ENCODE results near the gene CTNNA1. TPM values are rescaled to one million over a fixed set of nuclear protein-coding genes. Genes with fewer than 3 reads are reported as not detected.
"Not testable (repeated sequence)": the region's sequence is repeated elsewhere in the genome, so short reads cannot be mapped to it uniquely, and the experiment has no call there.

Gene CTNNA1
- total RNA-seq, 1 donor from 2014 or later: 495 TPM

DNA sequence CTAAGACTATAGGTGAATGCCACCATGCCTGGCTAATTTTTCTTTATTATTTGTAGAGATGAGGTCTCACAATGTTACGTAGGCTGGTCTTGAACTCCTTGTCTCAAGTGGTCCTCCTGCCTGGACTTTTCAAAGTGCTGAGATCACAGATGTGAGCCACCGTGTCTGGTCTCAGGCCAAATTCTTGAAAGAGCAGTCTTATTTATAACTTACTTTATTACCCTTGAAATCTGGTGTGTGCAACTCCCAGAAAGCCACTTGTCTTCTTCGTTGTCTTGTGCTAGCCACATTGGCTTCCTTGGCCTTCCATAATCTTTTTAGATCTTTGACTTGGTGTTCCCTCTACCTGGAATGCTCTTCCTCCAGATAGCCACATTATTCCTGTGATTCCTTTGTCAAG lies 50.1 kb downstream of the CTNNA1 start:
- no peaks in the 10 kb centered on the region for H3K36me3 ChIP-seq (ENCODE audit: control insufficient read depth, insufficient read depth, low read length)
- TF ChIP-seq, protein P1, sequence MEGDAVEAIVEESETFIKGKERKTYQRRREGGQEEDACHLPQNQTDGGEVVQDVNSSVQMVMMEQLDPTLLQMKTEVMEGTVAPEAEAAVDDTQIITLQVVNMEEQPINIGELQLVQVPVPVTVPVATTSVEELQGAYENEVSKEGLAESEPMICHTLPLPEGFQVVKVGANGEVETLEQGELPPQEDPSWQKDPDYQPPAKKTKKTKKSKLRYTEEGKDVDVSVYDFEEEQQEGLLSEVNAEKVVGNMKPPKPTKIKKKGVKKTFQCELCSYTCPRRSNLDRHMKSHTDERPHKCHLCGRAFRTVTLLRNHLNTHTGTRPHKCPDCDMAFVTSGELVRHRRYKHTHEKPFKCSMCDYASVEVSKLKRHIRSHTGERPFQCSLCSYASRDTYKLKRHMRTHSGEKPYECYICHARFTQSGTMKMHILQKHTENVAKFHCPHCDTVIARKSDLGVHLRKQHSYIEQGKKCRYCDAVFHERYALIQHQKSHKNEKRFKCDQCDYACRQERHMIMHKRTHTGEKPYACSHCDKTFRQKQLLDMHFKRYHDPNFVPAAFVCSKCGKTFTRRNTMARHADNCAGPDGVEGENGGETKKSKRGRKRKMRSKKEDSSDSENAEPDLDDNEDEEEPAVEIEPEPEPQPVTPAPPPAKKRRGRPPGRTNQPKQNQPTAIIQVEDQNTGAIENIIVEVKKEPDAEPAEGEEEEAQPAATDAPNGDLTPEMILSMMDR (IDR thresholded peaks at IDR 0.05; ENCODE audit: insufficient read depth, low read length, severe bottlenecking): no peak
- DNase-seq (ENCODE audit: low read depth) (no peak), FAIRE-seq (no peak)
- H3K27me3 ChIP-seq (ENCODE audit: control insufficient read depth, insufficient read depth, low read length): no peaks in the 10 kb centered on the region
- H3K4me3 ChIP-seq (ENCODE audit: low read depth, low read length): no peak overlapping the region

DNA sequence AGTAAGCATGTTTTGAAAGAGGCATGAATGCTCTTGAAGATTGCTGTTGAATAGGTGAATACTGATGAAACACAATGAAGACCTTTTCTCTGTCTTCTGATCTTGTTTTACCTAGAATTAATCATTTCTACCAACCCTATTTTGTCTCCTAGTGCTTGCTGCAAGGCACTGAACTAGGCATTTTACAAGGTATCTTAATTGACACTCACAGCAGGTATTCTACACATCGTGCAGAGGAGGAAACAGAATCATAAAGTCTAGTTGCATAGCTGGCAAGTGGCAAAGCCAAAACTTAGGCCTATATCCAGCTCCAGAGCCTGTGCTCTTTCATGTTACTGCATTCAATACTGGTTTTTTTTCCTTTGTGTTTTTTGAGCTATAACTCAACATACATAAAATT lies 50.7 kb downstream of the CTNNA1 start:
- no peaks in the 10 kb centered on the region for H3K27me3 ChIP-seq (ENCODE audit: control insufficient read depth, insufficient read depth, low read length)
- TF ChIP-seq, protein P1 (IDR thresholded peaks at IDR 0.05; ENCODE audit: insufficient read depth, low read length, severe bottlenecking): no peak
- DNase-seq (ENCODE audit: low read depth) (no peak), FAIRE-seq (no peak)
- no peak overlapping the region for H3K4me3 ChIP-seq (ENCODE audit: low read depth, low read length)
- no peaks in the 10 kb centered on the region for H3K36me3 ChIP-seq (ENCODE audit: control insufficient read depth, insufficient read depth, low read length)

DNA sequence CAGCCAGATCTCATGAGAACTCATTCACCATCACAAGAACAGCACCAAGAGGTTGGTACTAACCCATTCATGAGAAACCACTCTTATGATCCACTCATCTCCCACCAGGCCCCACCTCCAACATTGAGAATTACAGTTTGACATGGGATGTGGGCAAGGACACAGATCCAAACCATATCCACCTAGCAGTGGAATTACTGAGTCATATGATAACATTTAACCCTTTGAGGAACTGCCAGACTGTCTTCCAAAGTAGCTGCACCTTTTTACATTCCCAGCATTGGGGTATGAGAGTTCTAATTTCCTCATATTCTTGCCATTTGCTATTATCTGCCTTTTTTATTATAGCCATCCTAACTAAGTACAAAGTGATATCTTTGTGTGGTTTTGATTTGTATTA lies 51.9 kb downstream of the CTNNA1 start:
- Histone ChIP-seq H3K27me3 (ENCODE audit: control insufficient read depth, insufficient read depth, low read length) (no peaks in the 10 kb centered on the region), H3K4me3 (ENCODE audit: low read depth, low read length) (no peak overlapping the region), H3K36me3 (ENCODE audit: control insufficient read depth, insufficient read depth, low read length) (peaks cover 2% of the 10 kb centered on the region)
- FAIRE-seq (no peak), DNase-seq (ENCODE audit: low read depth) (no peak)
- TF ChIP-seq, protein P1 (IDR thresholded peaks at IDR 0.05; ENCODE audit: insufficient read depth, low read length, severe bottlenecking): no peak

DNA sequence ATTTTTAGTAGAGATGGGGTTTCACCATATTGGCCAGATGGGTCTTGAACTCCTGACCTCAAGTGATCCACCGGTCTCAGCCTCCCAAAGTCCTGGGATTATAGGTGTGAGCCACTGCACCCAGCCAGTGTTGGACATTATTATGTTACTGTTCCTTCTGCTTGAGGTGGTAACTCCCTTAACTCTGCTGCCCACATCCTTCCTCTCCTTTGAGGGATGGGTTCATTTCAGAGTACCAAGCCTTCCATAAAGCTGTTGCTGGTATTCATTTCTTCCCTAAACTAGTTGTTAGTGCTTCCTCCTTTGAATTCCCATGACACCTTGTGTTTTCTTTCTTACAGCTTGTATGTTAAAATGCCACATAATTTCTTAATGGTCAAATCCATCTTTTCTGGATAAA lies 54.0 kb downstream of the CTNNA1 start:
- FAIRE-seq (no peak), DNase-seq (ENCODE audit: low read depth) (no peak)
- Histone ChIP-seq H3K36me3 (ENCODE audit: control insufficient read depth, insufficient read depth, low read length) (peaks cover 2% of the 10 kb centered on the region), H3K4me3 (ENCODE audit: low read depth, low read length) (no peak overlapping the region), H3K27me3 (ENCODE audit: control insufficient read depth, insufficient read depth, low read length) (no peaks in the 10 kb centered on the region)
- TF ChIP-seq, protein P1 (IDR thresholded peaks at IDR 0.05; ENCODE audit: insufficient read depth, low read length, severe bottlenecking): no peak

DNA sequence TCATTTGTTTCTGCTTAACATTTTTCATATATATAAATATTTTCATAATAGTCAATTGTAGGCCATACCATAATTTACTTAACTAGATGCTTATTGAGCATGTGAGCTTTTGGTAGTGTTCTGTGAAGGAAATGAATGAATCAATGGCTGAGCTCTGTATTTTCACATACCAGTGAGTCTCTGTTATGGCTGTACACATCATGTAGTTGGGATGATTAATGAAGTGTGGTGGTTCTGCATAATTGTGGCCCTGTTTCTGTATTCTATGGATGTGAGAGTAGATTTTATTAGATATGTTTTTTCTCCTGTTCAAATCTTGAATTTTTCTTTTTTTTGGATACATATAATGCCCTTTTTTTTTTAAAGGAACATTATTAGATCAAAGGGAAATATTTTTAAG lies 56.2 kb downstream of the CTNNA1 start:
- TF ChIP-seq, protein P1 (IDR thresholded peaks at IDR 0.05; ENCODE audit: insufficient read depth, low read length, severe bottlenecking): no peak
- Histone ChIP-seq H3K36me3 (ENCODE audit: control insufficient read depth, insufficient read depth, low read length) (peaks cover 2% of the 10 kb centered on the region), H3K4me3 (ENCODE audit: low read depth, low read length) (no peak overlapping the region), H3K27me3 (ENCODE audit: control insufficient read depth, insufficient read depth, low read length) (no peaks in the 10 kb centered on the region)
- DNase-seq (ENCODE audit: low read depth) (no peak), FAIRE-seq (no peak)

DNA sequence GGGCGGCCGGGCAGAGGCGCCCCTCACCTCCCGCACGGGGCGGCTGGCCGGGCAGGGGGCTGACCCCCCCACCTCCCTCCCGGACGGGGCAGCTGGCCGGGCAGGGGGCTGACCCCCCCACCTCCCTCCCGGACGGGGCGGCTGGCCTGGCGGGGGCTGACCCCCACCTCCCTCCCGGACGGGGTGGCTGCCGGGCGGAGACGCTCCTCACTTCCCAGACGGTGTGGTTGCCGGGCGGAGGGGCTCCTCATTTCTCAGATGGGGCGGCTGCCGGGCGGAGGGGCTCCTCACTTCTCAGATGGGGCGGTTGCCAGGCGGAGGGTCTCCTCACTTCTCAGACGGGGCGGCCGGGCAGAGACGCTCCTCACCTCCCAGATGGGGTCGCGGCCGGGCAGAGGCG lies 57.6 kb downstream of the CTNNA1 start:
- FAIRE-seq; H3K36me3 ChIP-seq (ENCODE audit: control insufficient read depth, insufficient read depth, low read length): not testable (repeated sequence)

More for the DNA sequence above, 57.6 kb downstream of the CTNNA1 start:
- not testable (repeated sequence) for DNase-seq (ENCODE audit: low read depth); H3K27me3 ChIP-seq (ENCODE audit: control insufficient read depth, insufficient read depth, low read length); H3K4me3 ChIP-seq (ENCODE audit: low read depth, low read length)
